ENCODE measurements around the gene NF2.

The NF2 gene

DNA sequence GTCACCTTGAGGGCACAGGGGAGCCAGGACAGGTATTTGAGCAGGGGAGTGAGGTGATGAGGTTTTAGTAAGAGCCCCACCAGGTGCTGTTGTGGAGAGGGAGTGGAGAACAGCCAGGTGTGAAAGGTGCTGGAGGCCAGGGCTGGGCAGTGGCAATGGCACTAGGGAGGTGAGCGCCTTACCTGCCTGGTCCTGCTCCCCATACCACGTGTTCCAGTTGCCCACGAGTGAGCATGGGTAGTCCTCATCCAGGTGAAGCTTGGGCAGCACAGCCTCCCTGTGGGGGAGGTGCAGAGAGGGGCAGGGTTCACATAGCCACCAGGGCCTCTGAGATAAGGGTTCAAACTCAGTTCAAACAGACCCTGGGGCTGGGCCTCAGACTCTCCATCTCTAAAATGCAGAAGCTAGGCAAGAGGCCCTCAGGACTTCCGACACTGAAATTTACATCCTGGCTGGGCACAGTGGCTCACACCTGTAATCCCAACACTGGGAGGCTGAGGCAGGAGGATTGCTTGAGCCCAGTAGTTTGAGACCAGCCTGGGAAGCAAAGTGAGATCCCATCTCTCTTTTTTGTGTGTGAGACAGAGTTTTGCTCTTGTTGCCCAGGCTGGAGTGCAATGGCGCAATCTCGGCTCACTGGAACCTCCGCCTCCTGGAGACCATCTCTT, 34.3 kb upstream of the NF2 start:
- no peak overlapping the region for H3K4me3 ChIP-seq (ENCODE audit: low read depth, low read length)
- TF ChIP-seq, protein P1, sequence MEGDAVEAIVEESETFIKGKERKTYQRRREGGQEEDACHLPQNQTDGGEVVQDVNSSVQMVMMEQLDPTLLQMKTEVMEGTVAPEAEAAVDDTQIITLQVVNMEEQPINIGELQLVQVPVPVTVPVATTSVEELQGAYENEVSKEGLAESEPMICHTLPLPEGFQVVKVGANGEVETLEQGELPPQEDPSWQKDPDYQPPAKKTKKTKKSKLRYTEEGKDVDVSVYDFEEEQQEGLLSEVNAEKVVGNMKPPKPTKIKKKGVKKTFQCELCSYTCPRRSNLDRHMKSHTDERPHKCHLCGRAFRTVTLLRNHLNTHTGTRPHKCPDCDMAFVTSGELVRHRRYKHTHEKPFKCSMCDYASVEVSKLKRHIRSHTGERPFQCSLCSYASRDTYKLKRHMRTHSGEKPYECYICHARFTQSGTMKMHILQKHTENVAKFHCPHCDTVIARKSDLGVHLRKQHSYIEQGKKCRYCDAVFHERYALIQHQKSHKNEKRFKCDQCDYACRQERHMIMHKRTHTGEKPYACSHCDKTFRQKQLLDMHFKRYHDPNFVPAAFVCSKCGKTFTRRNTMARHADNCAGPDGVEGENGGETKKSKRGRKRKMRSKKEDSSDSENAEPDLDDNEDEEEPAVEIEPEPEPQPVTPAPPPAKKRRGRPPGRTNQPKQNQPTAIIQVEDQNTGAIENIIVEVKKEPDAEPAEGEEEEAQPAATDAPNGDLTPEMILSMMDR (IDR thresholded peaks at IDR 0.05; ENCODE audit: borderline replicate concordance, insufficient read depth, low read depth, low read length) = no peak

GRCh38 chr22:29570456-29570855, 33.0 kb upstream of the NF2 start:
- TF ChIP-seq, protein P1 (IDR thresholded peaks at IDR 0.05; ENCODE audit: borderline replicate concordance, insufficient read depth, low read depth, low read length) = no peak
- no peak overlapping the region for H3K4me3 ChIP-seq (ENCODE audit: low read depth, low read length)

DNA sequence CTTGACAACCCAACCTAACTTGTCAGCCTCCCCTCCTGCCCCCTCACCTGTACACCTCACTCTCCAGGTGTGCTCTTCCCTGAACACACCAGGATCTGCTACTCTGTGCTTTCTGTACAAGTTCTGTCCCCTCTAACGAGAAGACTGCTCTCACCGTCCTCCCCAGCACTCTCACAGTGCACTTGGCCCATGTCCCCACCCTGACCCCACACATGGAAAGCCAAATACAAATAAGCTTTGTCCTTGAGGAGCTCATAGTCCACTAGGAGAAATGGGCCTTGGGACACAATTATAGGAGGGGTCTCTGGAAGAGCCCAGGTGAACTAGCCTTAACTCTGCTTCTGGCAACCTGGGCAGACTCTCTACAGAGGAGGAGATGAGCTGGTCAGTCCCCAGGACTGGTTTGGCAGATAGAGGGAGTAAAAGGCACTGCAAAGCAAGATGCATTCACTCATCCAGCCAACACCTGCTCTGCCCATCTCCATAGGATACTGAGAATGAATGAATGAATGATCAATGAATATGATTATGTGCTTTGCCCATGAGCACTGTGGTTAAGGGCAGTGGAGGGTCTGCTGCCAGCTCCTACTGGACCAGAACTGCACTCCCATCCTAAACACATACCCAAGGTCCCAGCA, 32.4 kb upstream of the NF2 start:
- H3K4me3 ChIP-seq (ENCODE audit: low read depth, low read length) = no peak overlapping the region
- TF ChIP-seq, protein P1 (IDR thresholded peaks at IDR 0.05; ENCODE audit: borderline replicate concordance, insufficient read depth, low read depth, low read length) = no peak

DNA sequence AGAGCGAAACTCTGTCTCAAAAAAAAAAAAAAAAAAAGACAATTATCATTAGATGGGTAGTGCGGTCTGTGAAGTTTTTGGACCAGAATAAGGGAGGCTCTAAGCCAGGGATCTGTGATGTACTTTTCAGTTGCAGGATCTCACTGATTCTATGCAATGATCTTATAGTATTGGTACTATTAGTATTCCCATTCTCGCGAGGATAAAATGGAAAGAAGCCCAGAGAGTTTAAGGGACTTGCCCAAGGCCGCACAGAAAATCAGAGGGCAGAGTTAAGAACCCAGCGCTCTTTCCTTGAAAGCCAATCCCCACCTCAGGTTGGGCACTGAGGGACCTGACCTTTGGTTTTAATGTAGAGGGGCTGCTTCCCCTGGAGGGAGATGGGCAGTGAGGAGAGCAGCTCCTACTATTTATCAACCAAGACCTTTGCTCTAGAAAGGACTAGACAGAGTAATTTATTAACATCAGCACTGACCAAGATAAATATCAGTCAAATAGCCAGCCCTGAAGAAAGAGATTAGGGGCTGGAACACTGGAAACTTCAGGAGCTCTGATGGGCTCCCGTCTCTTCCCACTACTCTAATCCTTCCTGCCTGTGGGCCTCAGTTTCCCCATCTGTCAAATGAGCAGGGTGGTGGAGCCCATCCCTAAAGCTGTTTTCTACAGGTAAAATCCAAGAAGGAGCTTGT, 28.5 kb upstream of the NF2 start:
- TF ChIP-seq, protein P1 (IDR thresholded peaks at IDR 0.05; ENCODE audit: borderline replicate concordance, insufficient read depth, low read depth, low read length) = no peak
- H3K4me3 ChIP-seq (ENCODE audit: low read depth, low read length) = no peak overlapping the region

DNA sequence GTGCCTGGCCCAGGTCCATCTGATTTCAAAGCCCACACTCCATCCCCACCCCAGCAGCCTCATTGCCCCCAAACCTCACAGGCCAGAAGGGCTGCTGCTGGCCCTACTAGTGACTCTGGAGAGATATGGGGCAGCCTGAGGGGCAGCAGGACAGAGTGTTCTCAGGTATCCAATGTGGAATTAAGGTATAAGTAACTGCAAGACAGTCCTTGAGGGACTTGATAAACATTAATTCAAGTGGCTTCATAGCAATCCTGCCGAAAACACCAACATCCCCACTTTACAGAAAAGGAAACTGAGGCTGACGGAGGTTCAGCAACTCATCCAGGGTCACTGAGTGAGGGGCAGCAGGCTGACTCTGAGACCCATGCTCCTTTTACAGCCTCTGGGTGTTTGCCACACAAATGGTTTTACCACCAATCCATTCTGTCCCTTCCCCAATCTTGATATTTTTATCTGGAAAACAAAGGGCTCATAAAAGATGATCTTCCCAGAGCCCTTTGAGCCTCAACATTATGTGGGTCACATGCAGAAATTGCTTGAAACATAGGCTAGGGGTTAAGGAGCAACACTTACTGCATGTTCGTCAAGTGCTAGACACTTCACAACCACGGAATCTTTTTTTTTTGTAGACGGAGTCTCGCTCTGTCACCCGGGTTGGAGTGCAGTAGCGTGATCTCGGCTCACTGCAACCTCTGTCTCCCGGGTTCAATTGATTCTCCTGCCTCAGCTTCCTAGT, 24.8 kb upstream of the NF2 start:
- TF ChIP-seq, protein P1 (IDR thresholded peaks at IDR 0.05; ENCODE audit: borderline replicate concordance, insufficient read depth, low read depth, low read length) = no peak
- H3K4me3 ChIP-seq (ENCODE audit: low read depth, low read length) = no peak overlapping the region

DNA sequence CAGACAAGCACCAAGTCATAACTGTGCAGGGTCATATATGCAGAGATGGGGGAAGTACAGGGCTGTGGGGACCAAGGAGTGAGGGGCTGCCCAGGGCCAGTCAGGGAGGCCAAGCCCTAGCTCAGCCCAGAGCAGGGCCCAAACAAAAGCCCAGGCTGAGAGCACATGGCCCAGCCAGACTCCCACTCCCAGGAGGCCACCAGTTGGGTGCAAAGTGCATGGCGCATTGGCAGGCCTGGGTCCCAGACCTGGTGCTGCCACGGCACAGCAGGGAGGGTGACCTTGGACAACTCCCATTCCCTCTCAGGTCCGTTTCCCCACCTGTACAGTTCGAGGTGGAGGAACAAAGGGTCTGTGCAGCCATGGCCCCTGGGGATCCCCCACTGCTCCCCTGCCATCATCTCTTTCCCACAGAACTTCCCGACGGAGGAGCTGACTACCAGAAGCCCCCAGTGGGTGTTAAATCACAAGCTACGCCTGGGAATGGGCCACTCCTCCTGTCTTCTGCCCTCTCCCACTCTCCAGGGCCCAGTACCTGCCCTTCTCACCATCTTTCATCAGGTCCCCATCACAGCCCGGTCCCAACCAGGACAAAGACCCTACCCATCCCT, 23.1 kb upstream of the NF2 start:
- peak overlapping the region; percentile 68 for H3K4me3 ChIP-seq (ENCODE audit: low read depth, low read length)
- TF ChIP-seq, protein P1 (IDR thresholded peaks at IDR 0.05; ENCODE audit: borderline replicate concordance, insufficient read depth, low read depth, low read length) = no peak
